Measurements from ENCODE around the gene MYMK. TPM values are rescaled to one million over a fixed set of nuclear protein-coding genes. Genes with fewer than 3 reads are reported as not detected.

Gene MYMK
- total and polyA plus RNA-seq, 2 of the 8 experiments (the other 6 are each of a cell fraction or from before 2014, with no cell fraction given), result not detected

GRCh38 chr9:133534346-133535291 lies 9.9 kb upstream of the MYMK start, which contains the start of gene ADAMTSL2 (continued):
- TF ChIP-seq FOSL1 (IDR thresholded peaks at IDR 0.05; ENCODE audit: insufficient read depth, low read depth, low read length), result no peak
- no peak for TF ChIP-seq BACH1 (IDR thresholded peaks at IDR 0.05; ENCODE audit: low read length)
- no peak for TF ChIP-seq CBX8 (IDR thresholded peaks at IDR 0.05; ENCODE audit: borderline replicate concordance, low read depth, low read length)
- TF ChIP-seq TCF12 (IDR thresholded peaks at IDR 0.05; ENCODE audit: low read depth, low read length), result 0 out of 2 replicates have a peak, but pooled peaks have one; percentile 22
- no peak for TF ChIP-seq SUZ12 (IDR thresholded peaks at IDR 0.05; ENCODE audit: low read length)
- TF ChIP-seq SIN3A (conservative IDR thresholded peaks at IDR 0.05 in 1 of 2, IDR thresholded peaks at IDR 0.05 in 1 of 2; ENCODE audit: low read depth in 1 of 2, low read length in 2 of 2), result no peak; a peak in 1 of 4 replicates
- TF ChIP-seq EZH2 (IDR thresholded peaks at IDR 0.05; ENCODE audit: low read depth, low read length, severe bottlenecking), result peak; percentile 61
- TF ChIP-seq POLR2A (IDR thresholded peaks at IDR 0.05; ENCODE audit: control extremely low read depth in 1 of 2, low read depth in 2 of 2, low read length in 2 of 2), result no peak
- TF ChIP-seq TAF1 (IDR thresholded peaks at IDR 0.05; ENCODE audit: low read depth, low read length), result no peak
- peak; percentile 36 for TF ChIP-seq KDM4A (IDR thresholded peaks at IDR 0.05; ENCODE audit: low read depth, low read length, severe bottlenecking)
- no peak for TF ChIP-seq SP2 (IDR thresholded peaks at IDR 0.05; ENCODE audit: low read length)
- TF ChIP-seq, protein P1, sequence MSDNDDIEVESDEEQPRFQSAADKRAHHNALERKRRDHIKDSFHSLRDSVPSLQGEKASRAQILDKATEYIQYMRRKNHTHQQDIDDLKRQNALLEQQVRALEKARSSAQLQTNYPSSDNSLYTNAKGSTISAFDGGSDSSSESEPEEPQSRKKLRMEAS (IDR thresholded peaks at IDR 0.05), result 0 out of 2 replicates have a peak, but pooled peaks have one; percentile 3
- TF ChIP-seq, protein P2, sequence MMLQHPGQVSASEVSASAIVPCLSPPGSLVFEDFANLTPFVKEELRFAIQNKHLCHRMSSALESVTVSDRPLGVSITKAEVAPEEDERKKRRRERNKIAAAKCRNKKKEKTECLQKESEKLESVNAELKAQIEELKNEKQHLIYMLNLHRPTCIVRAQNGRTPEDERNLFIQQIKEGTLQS (IDR thresholded peaks at IDR 0.05; ENCODE audit: insufficient read depth, low read depth, low read length), result no peak
- TF ChIP-seq, protein P3, sequence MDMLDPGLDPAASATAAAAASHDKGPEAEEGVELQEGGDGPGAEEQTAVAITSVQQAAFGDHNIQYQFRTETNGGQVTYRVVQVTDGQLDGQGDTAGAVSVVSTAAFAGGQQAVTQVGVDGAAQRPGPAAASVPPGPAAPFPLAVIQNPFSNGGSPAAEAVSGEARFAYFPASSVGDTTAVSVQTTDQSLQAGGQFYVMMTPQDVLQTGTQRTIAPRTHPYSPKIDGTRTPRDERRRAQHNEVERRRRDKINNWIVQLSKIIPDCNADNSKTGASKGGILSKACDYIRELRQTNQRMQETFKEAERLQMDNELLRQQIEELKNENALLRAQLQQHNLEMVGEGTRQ (IDR thresholded peaks at IDR 0.05; ENCODE audit: low read length), result no peak
- peak; percentile 50 for TF ChIP-seq ASH2L (IDR thresholded peaks at IDR 0.05; ENCODE audit: low read length)
- no peak for TF ChIP-seq SIX5 (IDR thresholded peaks at IDR 0.05; ENCODE audit: low read depth, low read length)
- TF ChIP-seq CTBP2 (IDR thresholded peaks at IDR 0.05; ENCODE audit: borderline replicate concordance, insufficient read depth, insufficient read length, low read length), result peak; percentile 33
- TF ChIP-seq, protein P4, sequence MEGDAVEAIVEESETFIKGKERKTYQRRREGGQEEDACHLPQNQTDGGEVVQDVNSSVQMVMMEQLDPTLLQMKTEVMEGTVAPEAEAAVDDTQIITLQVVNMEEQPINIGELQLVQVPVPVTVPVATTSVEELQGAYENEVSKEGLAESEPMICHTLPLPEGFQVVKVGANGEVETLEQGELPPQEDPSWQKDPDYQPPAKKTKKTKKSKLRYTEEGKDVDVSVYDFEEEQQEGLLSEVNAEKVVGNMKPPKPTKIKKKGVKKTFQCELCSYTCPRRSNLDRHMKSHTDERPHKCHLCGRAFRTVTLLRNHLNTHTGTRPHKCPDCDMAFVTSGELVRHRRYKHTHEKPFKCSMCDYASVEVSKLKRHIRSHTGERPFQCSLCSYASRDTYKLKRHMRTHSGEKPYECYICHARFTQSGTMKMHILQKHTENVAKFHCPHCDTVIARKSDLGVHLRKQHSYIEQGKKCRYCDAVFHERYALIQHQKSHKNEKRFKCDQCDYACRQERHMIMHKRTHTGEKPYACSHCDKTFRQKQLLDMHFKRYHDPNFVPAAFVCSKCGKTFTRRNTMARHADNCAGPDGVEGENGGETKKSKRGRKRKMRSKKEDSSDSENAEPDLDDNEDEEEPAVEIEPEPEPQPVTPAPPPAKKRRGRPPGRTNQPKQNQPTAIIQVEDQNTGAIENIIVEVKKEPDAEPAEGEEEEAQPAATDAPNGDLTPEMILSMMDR (IDR thresholded peaks at IDR 0.05; ENCODE audit: control extremely low read depth in 1 of 3, insufficient read depth in 1 of 3, low read depth in 1 of 3, low read length in 3 of 3), result no peak
